ENCODE measurements around the gene COL6A3.

COL6A3 gene

DNA sequence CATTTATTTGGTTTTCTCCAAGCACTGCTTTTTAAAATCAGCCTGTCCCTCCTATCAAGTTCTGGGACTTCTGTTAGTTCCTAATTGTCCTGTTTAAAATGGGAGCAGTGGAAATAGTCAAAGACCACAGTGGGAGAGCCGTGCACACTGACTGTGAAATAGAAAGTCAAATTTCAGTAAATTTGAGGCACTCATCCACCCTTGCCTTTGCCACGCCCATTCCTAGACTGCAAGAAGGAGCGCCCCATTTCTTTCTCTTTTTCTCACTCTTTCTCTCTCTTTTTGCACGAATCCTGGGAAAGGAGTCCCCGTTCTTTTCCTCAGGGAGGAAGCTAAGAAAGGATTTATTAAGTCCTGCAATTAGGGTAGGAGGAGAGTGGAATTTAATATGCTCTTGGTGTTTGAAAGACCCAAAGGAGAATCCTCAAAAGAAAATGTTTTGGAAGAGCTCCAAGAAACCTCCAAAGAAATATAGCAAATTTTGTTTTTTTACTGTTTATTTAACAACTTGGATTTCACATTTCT lies 7.5 kb downstream of the COL6A3 start:
- Histone ChIP-seq H3K36me3 (replicated peaks) (peaks cover 40% of the 10 kb centered on the region), H3K27me3 (replicated peaks) (no peaks in the 10 kb centered on the region), H3K4me3 (ENCODE audit: low read depth, low read length) (no peak overlapping the region), H3K27ac (no peak overlapping the region)
- in situ Hi-C loops (cut with HindIII; ENCODE audit: low pct_ligation_motif_present, low sequenced_read_pairs), result no loop called here
- TF ChIP-seq, protein P1, sequence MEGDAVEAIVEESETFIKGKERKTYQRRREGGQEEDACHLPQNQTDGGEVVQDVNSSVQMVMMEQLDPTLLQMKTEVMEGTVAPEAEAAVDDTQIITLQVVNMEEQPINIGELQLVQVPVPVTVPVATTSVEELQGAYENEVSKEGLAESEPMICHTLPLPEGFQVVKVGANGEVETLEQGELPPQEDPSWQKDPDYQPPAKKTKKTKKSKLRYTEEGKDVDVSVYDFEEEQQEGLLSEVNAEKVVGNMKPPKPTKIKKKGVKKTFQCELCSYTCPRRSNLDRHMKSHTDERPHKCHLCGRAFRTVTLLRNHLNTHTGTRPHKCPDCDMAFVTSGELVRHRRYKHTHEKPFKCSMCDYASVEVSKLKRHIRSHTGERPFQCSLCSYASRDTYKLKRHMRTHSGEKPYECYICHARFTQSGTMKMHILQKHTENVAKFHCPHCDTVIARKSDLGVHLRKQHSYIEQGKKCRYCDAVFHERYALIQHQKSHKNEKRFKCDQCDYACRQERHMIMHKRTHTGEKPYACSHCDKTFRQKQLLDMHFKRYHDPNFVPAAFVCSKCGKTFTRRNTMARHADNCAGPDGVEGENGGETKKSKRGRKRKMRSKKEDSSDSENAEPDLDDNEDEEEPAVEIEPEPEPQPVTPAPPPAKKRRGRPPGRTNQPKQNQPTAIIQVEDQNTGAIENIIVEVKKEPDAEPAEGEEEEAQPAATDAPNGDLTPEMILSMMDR (IDR thresholded peaks at IDR 0.05; ENCODE audit: low read depth, low read length, missing control alignments), result no peak
- DNase-seq, result no peak

DNA sequence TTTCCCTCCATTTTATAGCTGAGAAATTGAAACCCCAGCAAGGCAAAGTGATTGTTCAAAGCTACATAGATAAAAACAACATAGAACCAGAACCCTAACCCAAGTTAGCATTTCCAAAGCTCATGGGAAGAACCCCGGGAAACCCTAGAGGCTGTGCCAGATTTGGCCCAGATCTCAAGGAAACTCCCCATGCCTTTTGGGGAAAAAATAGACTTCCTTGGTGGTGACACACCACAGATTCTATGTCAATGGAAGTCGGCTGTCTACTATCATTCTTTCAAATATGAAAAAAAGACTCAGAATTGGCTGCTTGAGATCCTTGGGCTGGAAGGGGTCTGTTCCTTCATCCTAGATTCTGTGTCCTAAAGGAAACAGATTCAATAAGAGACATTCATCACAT lies 8.4 kb downstream of the COL6A3 start:
- TF ChIP-seq, protein P1 (IDR thresholded peaks at IDR 0.05; ENCODE audit: low read depth, low read length, missing control alignments), result no peak
- Histone ChIP-seq H3K36me3 (replicated peaks) (peaks cover 36% of the 10 kb centered on the region), H3K27ac (no peak overlapping the region), H3K4me3 (ENCODE audit: low read depth, low read length) (no peak overlapping the region), H3K27me3 (replicated peaks) (no peaks in the 10 kb centered on the region)
- in situ Hi-C loops (cut with HindIII; ENCODE audit: low pct_ligation_motif_present, low sequenced_read_pairs), result no loop called here
- no peak for DNase-seq

DNA sequence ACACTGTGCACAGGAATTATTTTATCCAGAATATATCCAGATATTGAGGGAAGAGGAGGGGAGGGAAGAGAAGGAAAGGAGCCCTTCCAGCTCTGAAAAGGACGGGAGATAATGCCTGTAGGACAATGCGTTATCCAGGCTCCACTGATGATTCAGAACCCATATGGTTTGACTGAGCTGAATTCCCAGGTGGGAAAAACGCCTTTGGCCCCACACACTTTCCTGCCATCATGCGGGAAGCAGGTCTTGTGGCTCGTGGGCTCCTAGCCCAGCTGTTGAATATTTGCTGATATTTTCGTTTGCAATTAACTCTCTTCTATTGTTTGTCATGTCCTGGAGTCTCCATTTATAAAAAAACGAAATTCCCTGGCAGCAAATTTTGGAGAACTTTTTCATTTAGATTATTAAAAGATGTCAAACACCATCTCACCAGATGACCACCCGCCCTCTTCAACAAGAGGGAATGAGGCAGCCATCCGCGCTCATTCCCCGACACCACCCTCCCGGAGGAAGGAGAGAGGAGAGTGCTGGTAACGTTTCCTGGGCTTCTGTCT lies 8.9 kb downstream of the COL6A3 start:
- peaks cover 36% of the 10 kb centered on the region for H3K36me3 ChIP-seq (replicated peaks)
- DNase-seq, result no peak

DNA sequence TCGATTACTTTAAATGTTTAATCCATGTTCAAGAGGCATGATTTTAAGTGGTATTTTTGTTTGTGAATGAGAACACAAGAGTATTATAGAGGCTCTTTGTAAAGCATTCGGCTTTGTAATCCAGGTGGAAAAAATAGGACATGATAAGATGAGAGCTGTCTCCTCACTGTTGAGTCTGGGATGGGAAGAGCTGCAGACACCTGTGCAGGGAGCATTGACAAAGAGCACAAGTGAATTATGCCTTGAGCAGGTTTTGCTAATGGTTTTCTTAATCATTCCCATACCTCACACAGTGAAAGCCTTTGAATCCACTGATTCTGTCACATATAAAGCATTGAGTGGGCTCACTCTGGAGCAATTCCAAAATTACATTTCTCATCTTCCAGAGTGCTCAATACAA lies 9.6 kb downstream of the COL6A3 start:
- in situ Hi-C loops (cut with HindIII; ENCODE audit: low pct_ligation_motif_present, low sequenced_read_pairs), result no loop called here
- DNase-seq, result no peak
- H3K27me3 ChIP-seq (replicated peaks), result no peaks in the 10 kb centered on the region
- TF ChIP-seq, protein P1 (IDR thresholded peaks at IDR 0.05; ENCODE audit: low read depth, low read length, missing control alignments), result no peak
- no peak overlapping the region for H3K27ac ChIP-seq
- H3K36me3 ChIP-seq (replicated peaks), result peaks cover 36% of the 10 kb centered on the region
- no peak overlapping the region for H3K4me3 ChIP-seq (ENCODE audit: low read depth, low read length)

More for the DNA sequence above, 8.9 kb downstream of the COL6A3 start:
- Histone ChIP-seq H3K27me3 (replicated peaks) (no peaks in the 10 kb centered on the region), H3K27ac (no peak overlapping the region), H3K4me3 (ENCODE audit: low read depth, low read length) (no peak overlapping the region)
- TF ChIP-seq, protein P1 (IDR thresholded peaks at IDR 0.05; ENCODE audit: low read depth, low read length, missing control alignments), result no peak
- in situ Hi-C loops (cut with HindIII; ENCODE audit: low pct_ligation_motif_present, low sequenced_read_pairs), result no loop called here

DNA sequence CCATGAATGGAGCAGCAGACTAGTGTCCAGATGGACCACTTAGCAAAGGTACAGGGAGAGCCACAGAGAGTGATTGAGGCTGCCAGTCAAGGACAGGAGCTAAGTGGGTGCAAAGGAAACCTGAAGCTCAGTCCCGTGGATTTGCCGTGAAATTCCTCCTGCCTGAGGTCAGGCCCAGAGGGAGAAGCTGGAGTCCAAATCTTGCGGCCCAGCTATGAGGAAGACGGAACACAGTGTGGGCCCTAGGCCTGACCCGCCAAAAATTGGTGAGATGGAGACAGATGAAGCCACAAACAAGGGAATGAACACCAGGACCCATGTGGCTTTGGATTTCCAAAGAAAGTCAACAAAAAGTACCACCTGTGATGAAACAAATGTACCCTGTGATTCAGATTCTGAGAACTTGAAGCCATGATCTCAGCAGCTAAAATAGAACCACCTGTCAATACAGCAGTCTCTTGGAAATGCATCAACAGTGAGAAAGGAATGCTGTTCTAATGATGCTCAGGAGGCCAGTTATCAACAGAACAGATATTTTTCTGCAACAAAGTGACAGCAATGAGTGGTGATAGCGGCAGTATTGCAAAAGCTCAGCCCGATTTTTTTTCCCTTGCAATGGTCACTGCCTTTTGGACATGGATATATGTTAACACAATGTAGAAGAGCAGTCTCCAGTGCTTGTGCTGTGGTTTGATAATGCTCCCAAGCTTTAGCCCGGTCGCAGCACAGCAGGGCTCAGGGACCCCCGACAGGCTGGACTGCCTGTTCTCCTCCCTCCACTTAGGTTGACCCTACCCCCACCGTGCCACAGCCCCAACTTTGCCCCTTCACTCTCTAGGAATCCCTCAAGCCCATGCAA lies 10.7 kb downstream of the COL6A3 start:
- H3K27ac ChIP-seq, result peak overlapping the region; percentile 21
- no peak overlapping the region for H3K4me3 ChIP-seq (ENCODE audit: low read depth, low read length)
- H3K27me3 ChIP-seq (replicated peaks), result no peaks in the 10 kb centered on the region
- in situ Hi-C loops (cut with HindIII; ENCODE audit: low pct_ligation_motif_present, low sequenced_read_pairs), result no loop called here
- DNase-seq, result no peak
- H3K36me3 ChIP-seq (replicated peaks), result peaks cover 40% of the 10 kb centered on the region
- TF ChIP-seq, protein P1 (IDR thresholded peaks at IDR 0.05; ENCODE audit: low read depth, low read length, missing control alignments), result no peak

Data from brain microvascular endothelial cell (primary cell).